ENCODE measurements around the gene SFMBT2. TPM values are rescaled to one million over a fixed set of nuclear protein-coding genes. Genes with fewer than 3 reads are reported as not detected.

Gene SFMBT2
- total RNA-seq, 1 experiment from 2014 or later, result 14.3 TPM

DNA sequence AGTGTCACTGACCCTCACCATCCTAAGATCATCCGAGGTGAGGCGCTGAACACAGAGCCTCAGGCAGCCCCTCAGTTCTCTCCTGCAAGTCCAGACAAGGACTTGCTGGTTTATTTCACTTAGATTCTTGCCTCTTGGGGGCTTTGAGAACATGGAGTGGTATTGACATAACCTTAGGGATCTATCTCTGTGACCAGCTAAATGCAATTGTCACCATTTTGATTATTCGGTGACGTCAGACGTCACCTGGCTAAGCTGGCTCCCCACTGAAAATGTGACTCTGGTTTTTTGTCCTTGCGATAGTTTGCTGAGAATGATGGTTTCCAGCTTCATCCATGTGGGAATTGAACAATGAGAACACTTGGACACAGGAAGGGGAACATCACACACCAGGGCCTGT lies 49.2 kb upstream of the SFMBT2 start (continued):
- TF ChIP-seq, protein P1, sequence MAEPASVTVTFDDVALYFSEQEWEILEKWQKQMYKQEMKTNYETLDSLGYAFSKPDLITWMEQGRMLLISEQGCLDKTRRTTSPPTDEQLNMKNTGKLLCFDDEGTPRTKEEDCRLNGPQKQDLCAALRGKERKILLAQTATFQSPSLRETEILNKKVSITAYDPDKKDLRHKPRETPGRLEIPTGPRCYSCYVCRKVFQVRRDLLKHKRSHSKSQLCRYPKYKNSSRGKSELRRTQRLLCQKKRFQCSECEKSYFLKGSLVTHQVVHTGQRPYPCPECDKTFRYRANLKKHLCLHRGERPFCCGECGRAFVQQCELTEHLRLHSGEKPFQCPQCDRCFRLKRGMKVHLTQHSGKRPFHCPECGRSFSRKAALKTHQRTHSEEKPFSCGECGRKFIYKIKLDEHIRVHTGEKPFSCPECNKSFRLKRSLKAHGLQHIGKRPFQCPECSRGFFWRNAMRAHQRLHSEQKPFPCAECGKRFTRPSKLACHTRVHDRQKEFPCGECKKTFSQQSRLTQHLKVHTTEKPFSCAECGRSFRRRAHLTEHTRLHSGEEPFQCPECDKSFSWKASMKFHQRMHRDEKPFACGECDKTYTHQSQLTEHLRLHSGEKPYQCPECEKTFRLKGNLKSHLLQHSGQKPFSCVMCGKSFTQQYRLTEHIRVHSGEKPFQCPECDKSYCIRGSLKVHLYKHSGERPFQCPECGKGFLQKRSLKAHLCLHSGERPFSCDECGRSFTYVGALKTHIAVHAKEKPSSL (CRISPR knock-in tag; conservative IDR thresholded peaks at IDR 0.05), result no peak
- TF ChIP-seq FOXP1 (CRISPR knock-in tag; IDR thresholded peaks at IDR 0.05; ENCODE audit: borderline replicate concordance) (no peak), HMGA2 (CRISPR knock-in tag; IDR thresholded peaks at IDR 0.05) (no peak), KAT7 (CRISPR knock-in tag; IDR thresholded peaks at IDR 0.05; ENCODE audit: borderline replicate concordance) (no peak)
- TF ChIP-seq, protein P2, sequence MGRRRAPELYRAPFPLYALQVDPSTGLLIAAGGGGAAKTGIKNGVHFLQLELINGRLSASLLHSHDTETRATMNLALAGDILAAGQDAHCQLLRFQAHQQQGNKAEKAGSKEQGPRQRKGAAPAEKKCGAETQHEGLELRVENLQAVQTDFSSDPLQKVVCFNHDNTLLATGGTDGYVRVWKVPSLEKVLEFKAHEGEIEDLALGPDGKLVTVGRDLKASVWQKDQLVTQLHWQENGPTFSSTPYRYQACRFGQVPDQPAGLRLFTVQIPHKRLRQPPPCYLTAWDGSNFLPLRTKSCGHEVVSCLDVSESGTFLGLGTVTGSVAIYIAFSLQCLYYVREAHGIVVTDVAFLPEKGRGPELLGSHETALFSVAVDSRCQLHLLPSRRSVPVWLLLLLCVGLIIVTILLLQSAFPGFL (CRISPR knock-in tag; IDR thresholded peaks at IDR 0.05; ENCODE audit: borderline replicate concordance), result no peak
- TF ChIP-seq, protein P3, sequence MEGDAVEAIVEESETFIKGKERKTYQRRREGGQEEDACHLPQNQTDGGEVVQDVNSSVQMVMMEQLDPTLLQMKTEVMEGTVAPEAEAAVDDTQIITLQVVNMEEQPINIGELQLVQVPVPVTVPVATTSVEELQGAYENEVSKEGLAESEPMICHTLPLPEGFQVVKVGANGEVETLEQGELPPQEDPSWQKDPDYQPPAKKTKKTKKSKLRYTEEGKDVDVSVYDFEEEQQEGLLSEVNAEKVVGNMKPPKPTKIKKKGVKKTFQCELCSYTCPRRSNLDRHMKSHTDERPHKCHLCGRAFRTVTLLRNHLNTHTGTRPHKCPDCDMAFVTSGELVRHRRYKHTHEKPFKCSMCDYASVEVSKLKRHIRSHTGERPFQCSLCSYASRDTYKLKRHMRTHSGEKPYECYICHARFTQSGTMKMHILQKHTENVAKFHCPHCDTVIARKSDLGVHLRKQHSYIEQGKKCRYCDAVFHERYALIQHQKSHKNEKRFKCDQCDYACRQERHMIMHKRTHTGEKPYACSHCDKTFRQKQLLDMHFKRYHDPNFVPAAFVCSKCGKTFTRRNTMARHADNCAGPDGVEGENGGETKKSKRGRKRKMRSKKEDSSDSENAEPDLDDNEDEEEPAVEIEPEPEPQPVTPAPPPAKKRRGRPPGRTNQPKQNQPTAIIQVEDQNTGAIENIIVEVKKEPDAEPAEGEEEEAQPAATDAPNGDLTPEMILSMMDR (IDR thresholded peaks at IDR 0.05), result no peak

DNA sequence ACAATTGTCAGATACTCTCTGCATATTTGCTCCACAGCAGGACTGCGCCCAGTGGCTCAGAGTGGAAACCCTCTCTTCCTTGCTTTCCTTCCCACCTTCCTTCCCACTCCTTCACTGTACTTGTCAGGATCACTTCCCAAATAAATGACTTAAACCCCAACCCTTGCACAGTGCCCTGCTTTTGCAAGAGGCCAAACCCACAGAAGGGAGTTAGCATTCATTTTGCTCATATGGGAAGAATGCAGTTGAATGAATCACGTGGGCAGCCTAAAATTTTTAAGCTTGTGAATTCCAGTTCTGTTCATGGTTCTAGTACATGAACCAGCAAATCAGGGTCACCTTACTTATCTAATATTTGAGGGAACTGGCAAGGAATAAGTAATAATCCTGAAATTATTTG lies 47.7 kb upstream of the SFMBT2 start:
- H3K27ac Mint-ChIP-seq, result no peak overlapping the region
- ChIA-PET CTCF (no interaction called here), POLR2A (no interaction called here)
- no peak overlapping the region for H3K4me3 Mint-ChIP-seq
- ATAC-seq, result peak; percentile 43; the same call in 1 of the 2 replicates
- DNase-seq (ENCODE audit: low spot score), result no peak
- no peaks in the 10 kb centered on the region; the same call in 1 of the 2 replicates for H3K27me3 Mint-ChIP-seq (ENCODE audit: low read depth)
- H3K36me3 Mint-ChIP-seq, result 0 out of 2 replicates have a peak, but pooled peaks cover 4% of the 10 kb centered on the region
- peaks cover 13% of the 10 kb centered on the region for H3K4me1 Mint-ChIP-seq
- peaks cover 9% of the 10 kb centered on the region for H3K9me3 Mint-ChIP-seq
- TF ChIP-seq TEAD1 (CRISPR knock-in tag; IDR thresholded peaks at IDR 0.05), result no peak
- TF ChIP-seq IRF2 (CRISPR knock-in tag; IDR thresholded peaks at IDR 0.05; ENCODE audit: borderline replicate concordance, low read depth), result no peak
- TF ChIP-seq, protein P4, sequence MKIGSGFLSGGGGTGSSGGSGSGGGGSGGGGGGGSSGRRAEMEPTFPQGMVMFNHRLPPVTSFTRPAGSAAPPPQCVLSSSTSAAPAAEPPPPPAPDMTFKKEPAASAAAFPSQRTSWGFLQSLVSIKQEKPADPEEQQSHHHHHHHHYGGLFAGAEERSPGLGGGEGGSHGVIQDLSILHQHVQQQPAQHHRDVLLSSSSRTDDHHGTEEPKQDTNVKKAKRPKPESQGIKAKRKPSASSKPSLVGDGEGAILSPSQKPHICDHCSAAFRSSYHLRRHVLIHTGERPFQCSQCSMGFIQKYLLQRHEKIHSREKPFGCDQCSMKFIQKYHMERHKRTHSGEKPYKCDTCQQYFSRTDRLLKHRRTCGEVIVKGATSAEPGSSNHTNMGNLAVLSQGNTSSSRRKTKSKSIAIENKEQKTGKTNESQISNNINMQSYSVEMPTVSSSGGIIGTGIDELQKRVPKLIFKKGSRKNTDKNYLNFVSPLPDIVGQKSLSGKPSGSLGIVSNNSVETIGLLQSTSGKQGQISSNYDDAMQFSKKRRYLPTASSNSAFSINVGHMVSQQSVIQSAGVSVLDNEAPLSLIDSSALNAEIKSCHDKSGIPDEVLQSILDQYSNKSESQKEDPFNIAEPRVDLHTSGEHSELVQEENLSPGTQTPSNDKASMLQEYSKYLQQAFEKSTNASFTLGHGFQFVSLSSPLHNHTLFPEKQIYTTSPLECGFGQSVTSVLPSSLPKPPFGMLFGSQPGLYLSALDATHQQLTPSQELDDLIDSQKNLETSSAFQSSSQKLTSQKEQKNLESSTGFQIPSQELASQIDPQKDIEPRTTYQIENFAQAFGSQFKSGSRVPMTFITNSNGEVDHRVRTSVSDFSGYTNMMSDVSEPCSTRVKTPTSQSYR (CRISPR knock-in tag; IDR thresholded peaks at IDR 0.05), result no peak
- TF ChIP-seq, protein P5, sequence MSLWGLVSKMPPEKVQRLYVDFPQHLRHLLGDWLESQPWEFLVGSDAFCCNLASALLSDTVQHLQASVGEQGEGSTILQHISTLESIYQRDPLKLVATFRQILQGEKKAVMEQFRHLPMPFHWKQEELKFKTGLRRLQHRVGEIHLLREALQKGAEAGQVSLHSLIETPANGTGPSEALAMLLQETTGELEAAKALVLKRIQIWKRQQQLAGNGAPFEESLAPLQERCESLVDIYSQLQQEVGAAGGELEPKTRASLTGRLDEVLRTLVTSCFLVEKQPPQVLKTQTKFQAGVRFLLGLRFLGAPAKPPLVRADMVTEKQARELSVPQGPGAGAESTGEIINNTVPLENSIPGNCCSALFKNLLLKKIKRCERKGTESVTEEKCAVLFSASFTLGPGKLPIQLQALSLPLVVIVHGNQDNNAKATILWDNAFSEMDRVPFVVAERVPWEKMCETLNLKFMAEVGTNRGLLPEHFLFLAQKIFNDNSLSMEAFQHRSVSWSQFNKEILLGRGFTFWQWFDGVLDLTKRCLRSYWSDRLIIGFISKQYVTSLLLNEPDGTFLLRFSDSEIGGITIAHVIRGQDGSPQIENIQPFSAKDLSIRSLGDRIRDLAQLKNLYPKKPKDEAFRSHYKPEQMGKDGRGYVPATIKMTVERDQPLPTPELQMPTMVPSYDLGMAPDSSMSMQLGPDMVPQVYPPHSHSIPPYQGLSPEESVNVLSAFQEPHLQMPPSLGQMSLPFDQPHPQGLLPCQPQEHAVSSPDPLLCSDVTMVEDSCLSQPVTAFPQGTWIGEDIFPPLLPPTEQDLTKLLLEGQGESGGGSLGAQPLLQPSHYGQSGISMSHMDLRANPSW (CRISPR knock-in tag; conservative IDR thresholded peaks at IDR 0.05; ENCODE audit: low read depth), result no peak
- no peak for TF ChIP-seq ESRRA (CRISPR knock-in tag; IDR thresholded peaks at IDR 0.05; ENCODE audit: borderline replicate concordance)
- TF ChIP-seq, protein P6, sequence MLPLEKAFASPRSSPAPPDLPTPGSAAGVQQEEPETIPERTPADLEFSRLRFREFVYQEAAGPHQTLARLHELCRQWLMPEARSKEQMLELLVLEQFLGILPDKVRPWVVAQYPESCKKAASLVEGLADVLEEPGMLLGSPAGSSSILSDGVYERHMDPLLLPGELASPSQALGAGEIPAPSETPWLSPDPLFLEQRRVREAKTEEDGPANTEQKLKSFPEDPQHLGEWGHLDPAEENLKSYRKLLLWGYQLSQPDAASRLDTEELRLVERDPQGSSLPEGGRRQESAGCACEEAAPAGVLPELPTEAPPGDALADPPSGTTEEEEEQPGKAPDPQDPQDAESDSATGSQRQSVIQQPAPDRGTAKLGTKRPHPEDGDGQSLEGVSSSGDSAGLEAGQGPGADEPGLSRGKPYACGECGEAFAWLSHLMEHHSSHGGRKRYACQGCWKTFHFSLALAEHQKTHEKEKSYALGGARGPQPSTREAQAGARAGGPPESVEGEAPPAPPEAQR (CRISPR knock-in tag; IDR thresholded peaks at IDR 0.05), result no peak
- TF ChIP-seq, protein P7, sequence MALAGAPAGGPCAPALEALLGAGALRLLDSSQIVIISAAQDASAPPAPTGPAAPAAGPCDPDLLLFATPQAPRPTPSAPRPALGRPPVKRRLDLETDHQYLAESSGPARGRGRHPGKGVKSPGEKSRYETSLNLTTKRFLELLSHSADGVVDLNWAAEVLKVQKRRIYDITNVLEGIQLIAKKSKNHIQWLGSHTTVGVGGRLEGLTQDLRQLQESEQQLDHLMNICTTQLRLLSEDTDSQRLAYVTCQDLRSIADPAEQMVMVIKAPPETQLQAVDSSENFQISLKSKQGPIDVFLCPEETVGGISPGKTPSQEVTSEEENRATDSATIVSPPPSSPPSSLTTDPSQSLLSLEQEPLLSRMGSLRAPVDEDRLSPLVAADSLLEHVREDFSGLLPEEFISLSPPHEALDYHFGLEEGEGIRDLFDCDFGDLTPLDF (CRISPR knock-in tag; IDR thresholded peaks at IDR 0.05), result no peak
- TF ChIP-seq, protein P8, sequence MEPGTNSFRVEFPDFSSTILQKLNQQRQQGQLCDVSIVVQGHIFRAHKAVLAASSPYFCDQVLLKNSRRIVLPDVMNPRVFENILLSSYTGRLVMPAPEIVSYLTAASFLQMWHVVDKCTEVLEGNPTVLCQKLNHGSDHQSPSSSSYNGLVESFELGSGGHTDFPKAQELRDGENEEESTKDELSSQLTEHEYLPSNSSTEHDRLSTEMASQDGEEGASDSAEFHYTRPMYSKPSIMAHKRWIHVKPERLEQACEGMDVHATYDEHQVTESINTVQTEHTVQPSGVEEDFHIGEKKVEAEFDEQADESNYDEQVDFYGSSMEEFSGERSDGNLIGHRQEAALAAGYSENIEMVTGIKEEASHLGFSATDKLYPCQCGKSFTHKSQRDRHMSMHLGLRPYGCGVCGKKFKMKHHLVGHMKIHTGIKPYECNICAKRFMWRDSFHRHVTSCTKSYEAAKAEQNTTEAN (CRISPR knock-in tag; IDR thresholded peaks at IDR 0.05), result no peak
- no peak for TF ChIP-seq TCF7 (CRISPR knock-in tag; IDR thresholded peaks at IDR 0.05; ENCODE audit: low read depth)
- TF ChIP-seq SMAD3 (CRISPR knock-in tag; IDR thresholded peaks at IDR 0.05; ENCODE audit: borderline replicate concordance), result no peak
- TF ChIP-seq, protein P9, sequence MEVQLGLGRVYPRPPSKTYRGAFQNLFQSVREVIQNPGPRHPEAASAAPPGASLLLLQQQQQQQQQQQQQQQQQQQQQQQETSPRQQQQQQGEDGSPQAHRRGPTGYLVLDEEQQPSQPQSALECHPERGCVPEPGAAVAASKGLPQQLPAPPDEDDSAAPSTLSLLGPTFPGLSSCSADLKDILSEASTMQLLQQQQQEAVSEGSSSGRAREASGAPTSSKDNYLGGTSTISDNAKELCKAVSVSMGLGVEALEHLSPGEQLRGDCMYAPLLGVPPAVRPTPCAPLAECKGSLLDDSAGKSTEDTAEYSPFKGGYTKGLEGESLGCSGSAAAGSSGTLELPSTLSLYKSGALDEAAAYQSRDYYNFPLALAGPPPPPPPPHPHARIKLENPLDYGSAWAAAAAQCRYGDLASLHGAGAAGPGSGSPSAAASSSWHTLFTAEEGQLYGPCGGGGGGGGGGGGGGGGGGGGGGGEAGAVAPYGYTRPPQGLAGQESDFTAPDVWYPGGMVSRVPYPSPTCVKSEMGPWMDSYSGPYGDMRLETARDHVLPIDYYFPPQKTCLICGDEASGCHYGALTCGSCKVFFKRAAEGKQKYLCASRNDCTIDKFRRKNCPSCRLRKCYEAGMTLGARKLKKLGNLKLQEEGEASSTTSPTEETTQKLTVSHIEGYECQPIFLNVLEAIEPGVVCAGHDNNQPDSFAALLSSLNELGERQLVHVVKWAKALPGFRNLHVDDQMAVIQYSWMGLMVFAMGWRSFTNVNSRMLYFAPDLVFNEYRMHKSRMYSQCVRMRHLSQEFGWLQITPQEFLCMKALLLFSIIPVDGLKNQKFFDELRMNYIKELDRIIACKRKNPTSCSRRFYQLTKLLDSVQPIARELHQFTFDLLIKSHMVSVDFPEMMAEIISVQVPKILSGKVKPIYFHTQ (CRISPR knock-in tag; IDR thresholded peaks at IDR 0.05), result no peak
